Measurements from ENCODE around the gene HSD3B7. TPM values are rescaled to one million over a fixed set of nuclear protein-coding genes. Genes with fewer than 3 reads are reported as not detected.
"Not testable (repeated sequence)": the region's sequence is repeated elsewhere in the genome, so short reads cannot be mapped to it uniquely, and the experiment has no call there.

HSD3B7 gene
- total RNA-seq: 1 to 10 TPM; 1.6 to 2.2 TPM

GRCh38 chr16:30984669-30985400 is at the start of gene HSD3B7:
TSS of gene HSD3B7 (plus strand) at chr16:30985207. CDS start at chr16:30985659, 452 bp downstream.
- ChIA-PET POLR2A (interaction anchor here (1.0 kb wide), 1 partner anchor 157 kb away, joined by 3 read pairs; no protein-coding TSS in a partner anchor), CTCF (interaction anchor here (0.5 to 5.2 kb wide), 23 partner anchors 9 to 884 kb away, joined by 3 to 35 read pairs (median 3); no protein-coding TSS in a partner anchor)
- Mint-ChIP-seq H3K4me1 (peaks cover 3% of the 10 kb centered on the region), H3K4me3 (no peak within 1 kb of the TSS), H3K9me3 (ENCODE audit: low read depth) (no peaks in the 10 kb centered on the region), H3K27me3 (no peaks in the 10 kb centered on the region), H3K36me3 (ENCODE audit: low read depth) (peaks cover 18% of the 10 kb centered on the region), H3K27ac (peak within 1 kb of the TSS; percentile 31)
- intact Hi-C loops (cut with DNase I, micrococcal nuclease): loop anchor here (1.0 to 10.0 kb wide), 7 partner anchors 89 to 883 kb away; partner anchors contain the start of genes VKORC1 (in 1 of the 2), ZNF646 (in 1 of the 2) and ZNF668 (in 1 of the 2)
- DNase-seq (peak; percentile 91), ATAC-seq (peak; percentile 92)

DNA sequence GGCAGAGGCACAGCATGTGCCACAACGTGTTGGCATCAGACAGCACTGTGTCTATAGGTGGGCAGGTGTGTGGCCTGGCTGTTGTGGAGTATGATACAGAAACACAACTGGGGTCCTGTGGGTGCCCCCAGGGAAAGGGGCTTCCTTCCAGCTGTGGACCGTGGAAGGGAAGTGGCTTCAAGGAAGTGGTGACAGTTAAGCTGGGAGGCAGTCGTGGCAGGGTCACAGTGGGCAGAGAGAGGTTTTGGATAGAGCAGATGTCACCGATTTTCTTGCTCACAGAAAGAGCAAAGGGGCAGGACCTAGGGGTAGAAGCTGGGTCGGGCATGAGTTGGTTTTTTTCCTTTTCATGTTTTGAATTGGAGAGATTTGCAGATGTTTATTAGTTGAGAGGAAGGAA is 47.3 kb upstream of the HSD3B7 start:
- Mint-ChIP-seq H3K4me3 (no peak overlapping the region), H3K4me1 (peaks cover 27% of the 10 kb centered on the region), H3K36me3 (ENCODE audit: low read depth) (peaks cover 10% of the 10 kb centered on the region), H3K27me3 (no peaks in the 10 kb centered on the region), H3K27ac (peak overlapping the region; percentile 33), H3K9me3 (ENCODE audit: low read depth) (no peaks in the 10 kb centered on the region)
- ATAC-seq: no peak
- ChIA-PET CTCF (interaction anchor here (0.6 to 3.1 kb wide), 3 partner anchors 12 to 36 kb away, joined by 3 to 11 read pairs (median 5); no protein-coding TSS in a partner anchor), POLR2A (no interaction called here)
- DNase-seq: no peak
- intact Hi-C loops (cut with DNase I, micrococcal nuclease): no loop called here

GRCh38 chr16:30939571-30939970 is 45.4 kb upstream of the HSD3B7 start:
- CTCF ChIA-PET: interaction anchor here (0.6 to 0.7 kb wide), 2 partner anchors 140 to 221 kb away, joined by 3 read pairs; no protein-coding TSS in a partner anchor
- H3K27ac Mint-ChIP-seq, POLR2A ChIA-PET: not testable (repeated sequence)

GRCh38 chr16:30941600-30942425 is 43.2 kb upstream of the HSD3B7 start:
- peaks cover 19% of the 10 kb centered on the region for H3K4me1 Mint-ChIP-seq
- peak; percentile 94 for ATAC-seq
- CTCF ChIA-PET: interaction anchor here (0.5 to 3.5 kb wide), 27 partner anchors 8 to 927 kb away, joined by 3 to 34 read pairs (median 3); partner anchors contain the start of gene SETD1A

More at GRCh38 chr16:30939571-30939970, 45.4 kb upstream of the HSD3B7 start:
- intact Hi-C loops (cut with DNase I, micrococcal nuclease); ATAC-seq; H3K9me3 Mint-ChIP-seq (ENCODE audit: low read depth); H3K27me3 Mint-ChIP-seq; DNase-seq; H3K4me3 Mint-ChIP-seq: not testable (repeated sequence)
- Mint-ChIP-seq H3K36me3 (ENCODE audit: low read depth) (peaks cover 20% of the 10 kb centered on the region), H3K4me1 (peaks cover 28% of the 10 kb centered on the region)

GRCh38 chr16:30942426-30942806 is 42.6 kb upstream of the HSD3B7 start:
- peak overlapping the region; percentile 35 for H3K4me3 Mint-ChIP-seq
- ChIA-PET CTCF (interaction anchor here (0.5 to 3.5 kb wide), 21 partner anchors 8 to 435 kb away, joined by 3 to 34 read pairs (median 4); partner anchors contain the start of gene SETD1A), POLR2A (interaction anchor here (0.6 to 0.9 kb wide), 2 partner anchors 200 to 211 kb away, joined by 3 read pairs; no protein-coding TSS in a partner anchor)
- ATAC-seq (peak; percentile 66), DNase-seq (no peak)
- peak overlapping the region; percentile 72 for H3K27ac Mint-ChIP-seq
- H3K4me1 Mint-ChIP-seq: peaks cover 17% of the 10 kb centered on the region
- no peaks in the 10 kb centered on the region for H3K27me3 Mint-ChIP-seq
- intact Hi-C loops (cut with DNase I, micrococcal nuclease): loop anchor here (1.0 to 2.0 kb wide), 2 partner anchors 20 to 98 kb away; partner anchors contain the start of gene FBXL19 (in 1 of the 2)
- no peaks in the 10 kb centered on the region for H3K9me3 Mint-ChIP-seq (ENCODE audit: low read depth)
- peaks cover 15% of the 10 kb centered on the region for H3K36me3 Mint-ChIP-seq (ENCODE audit: low read depth)

More at GRCh38 chr16:30941600-30942425, 43.2 kb upstream of the HSD3B7 start:
- Mint-ChIP-seq H3K9me3 (ENCODE audit: low read depth) (no peaks in the 10 kb centered on the region), H3K27ac (peak overlapping the region; percentile 78), H3K4me3 (peak overlapping the region; percentile 35), H3K27me3 (no peaks in the 10 kb centered on the region), H3K36me3 (ENCODE audit: low read depth) (peaks cover 18% of the 10 kb centered on the region)
- intact Hi-C loops (cut with DNase I, micrococcal nuclease): loop anchor here (1.0 to 2.0 kb wide), 2 partner anchors 19 to 98 kb away; partner anchors contain the start of gene FBXL19 (in 1 of the 2)
- DNase-seq: peak; percentile 83
- POLR2A ChIA-PET: interaction anchor here (0.6 to 0.9 kb wide), 2 partner anchors 201 to 210 kb away, joined by 3 read pairs; no protein-coding TSS in a partner anchor

GRCh38 chr16:30944352-30944751 is 40.7 kb upstream of the HSD3B7 start:
- H3K9me3 Mint-ChIP-seq (ENCODE audit: low read depth): no peaks in the 10 kb centered on the region
- H3K27me3 Mint-ChIP-seq: no peaks in the 10 kb centered on the region
- no peak overlapping the region for H3K4me3 Mint-ChIP-seq
- DNase-seq: no peak
- H3K36me3 Mint-ChIP-seq (ENCODE audit: low read depth): peaks cover 15% of the 10 kb centered on the region
- intact Hi-C loops (cut with DNase I, micrococcal nuclease): no loop called here
- ChIA-PET CTCF (interaction anchor here (0.6 to 1.6 kb wide), 8 partner anchors 9 to 152 kb away, joined by 3 to 8 read pairs (median 3); no protein-coding TSS in a partner anchor), POLR2A (no interaction called here)
- no peak overlapping the region for H3K27ac Mint-ChIP-seq
- H3K4me1 Mint-ChIP-seq: peaks cover 20% of the 10 kb centered on the region
- no peak for ATAC-seq

DNA sequence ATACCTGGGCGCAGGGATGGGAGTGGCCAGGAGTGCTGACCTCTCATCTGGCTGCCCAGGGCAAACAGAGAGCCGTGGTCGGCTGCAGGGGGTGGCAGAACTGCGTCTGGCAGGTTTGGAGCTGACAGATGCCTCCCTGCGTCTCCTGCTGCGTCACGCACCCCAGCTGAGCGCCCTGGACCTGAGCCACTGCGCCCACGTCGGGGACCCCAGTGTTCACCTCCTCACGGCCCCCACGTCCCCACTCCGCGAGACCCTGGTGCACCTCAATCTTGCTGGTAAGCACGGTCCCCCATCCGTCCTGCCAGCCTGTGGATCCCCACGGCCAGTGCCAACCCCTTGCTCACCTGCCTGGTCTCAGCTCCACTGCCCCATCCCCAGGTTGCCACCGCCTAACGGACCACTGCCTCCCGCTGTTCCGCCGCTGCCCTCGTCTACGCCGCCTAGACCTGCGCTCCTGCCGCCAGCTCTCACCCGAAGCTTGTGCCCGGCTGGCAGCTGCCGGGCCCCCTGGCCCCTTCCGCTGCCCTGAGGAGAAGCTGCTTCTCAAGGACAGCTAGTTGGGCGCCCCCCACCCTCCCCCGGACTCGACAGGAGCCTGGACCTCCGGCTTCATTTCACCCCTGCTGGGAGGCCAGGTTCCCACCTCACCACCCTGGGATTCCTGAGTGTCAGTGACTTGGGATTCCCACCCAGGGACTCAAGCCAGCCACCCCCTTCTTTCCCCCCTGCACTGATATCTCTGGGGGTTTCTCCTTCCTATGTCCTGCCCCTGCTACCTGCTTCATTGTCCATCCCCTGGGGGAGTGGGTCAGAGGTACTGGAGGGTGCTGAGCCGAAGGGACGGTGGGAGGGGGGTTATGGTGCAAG is 38.1 kb upstream of the HSD3B7 start:
- intact Hi-C loops (cut with DNase I, micrococcal nuclease): no loop called here
- no peak overlapping the region for H3K4me3 Mint-ChIP-seq

DNA sequence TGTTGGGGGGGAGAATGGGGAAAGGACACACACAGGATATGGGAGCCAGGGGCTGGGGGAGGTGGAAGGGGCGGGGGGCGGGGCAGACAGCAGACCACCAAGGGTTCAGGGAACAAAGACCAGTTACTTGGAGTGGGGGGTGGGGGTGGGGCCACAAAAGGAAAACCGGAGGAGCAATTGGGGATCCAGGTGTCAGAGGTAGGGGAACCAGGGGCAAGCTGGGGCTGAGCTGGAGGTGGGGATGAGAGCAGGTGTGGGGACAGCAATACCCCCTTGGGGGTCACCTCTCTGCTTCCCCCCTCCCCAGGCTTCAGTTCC is 37.5 kb upstream of the HSD3B7 start:
- H3K27me3 Mint-ChIP-seq: no peaks in the 10 kb centered on the region
- ChIA-PET POLR2A (interaction anchor here (0.6 kb wide), 2 partner anchors 171 to 235 kb away, joined by 3 to 5 read pairs; no protein-coding TSS in a partner anchor), CTCF (interaction anchor here (1.2 kb wide), 1 partner anchor 21 kb away, joined by 3 read pairs; no protein-coding TSS in a partner anchor)
- no peaks in the 10 kb centered on the region for H3K9me3 Mint-ChIP-seq (ENCODE audit: low read depth)
- peaks cover 15% of the 10 kb centered on the region for H3K36me3 Mint-ChIP-seq (ENCODE audit: low read depth)
- intact Hi-C loops (cut with DNase I, micrococcal nuclease): no loop called here
- no peak overlapping the region for H3K4me3 Mint-ChIP-seq
- H3K27ac Mint-ChIP-seq: no peak overlapping the region
- ATAC-seq (no peak), DNase-seq (no peak)
- peaks cover 19% of the 10 kb centered on the region for H3K4me1 Mint-ChIP-seq

More for the DNA sequence above, 38.1 kb upstream of the HSD3B7 start:
- Mint-ChIP-seq H3K27ac (no peak overlapping the region), H3K36me3 (ENCODE audit: low read depth) (peaks cover 15% of the 10 kb centered on the region), H3K4me1 (peaks cover 25% of the 10 kb centered on the region), H3K9me3 (ENCODE audit: low read depth) (no peaks in the 10 kb centered on the region), H3K27me3 (no peaks in the 10 kb centered on the region)
- DNase-seq (no peak), ATAC-seq (no peak)
- POLR2A ChIA-PET: interaction anchor here (0.6 kb wide), 1 partner anchor 235 kb away, joined by 5 read pairs; no protein-coding TSS in a partner anchor
- CTCF ChIA-PET: interaction anchor here (0.6 to 1.2 kb wide), 2 partner anchors 18 to 20 kb away, joined by 3 read pairs; no protein-coding TSS in a partner anchor

DNA sequence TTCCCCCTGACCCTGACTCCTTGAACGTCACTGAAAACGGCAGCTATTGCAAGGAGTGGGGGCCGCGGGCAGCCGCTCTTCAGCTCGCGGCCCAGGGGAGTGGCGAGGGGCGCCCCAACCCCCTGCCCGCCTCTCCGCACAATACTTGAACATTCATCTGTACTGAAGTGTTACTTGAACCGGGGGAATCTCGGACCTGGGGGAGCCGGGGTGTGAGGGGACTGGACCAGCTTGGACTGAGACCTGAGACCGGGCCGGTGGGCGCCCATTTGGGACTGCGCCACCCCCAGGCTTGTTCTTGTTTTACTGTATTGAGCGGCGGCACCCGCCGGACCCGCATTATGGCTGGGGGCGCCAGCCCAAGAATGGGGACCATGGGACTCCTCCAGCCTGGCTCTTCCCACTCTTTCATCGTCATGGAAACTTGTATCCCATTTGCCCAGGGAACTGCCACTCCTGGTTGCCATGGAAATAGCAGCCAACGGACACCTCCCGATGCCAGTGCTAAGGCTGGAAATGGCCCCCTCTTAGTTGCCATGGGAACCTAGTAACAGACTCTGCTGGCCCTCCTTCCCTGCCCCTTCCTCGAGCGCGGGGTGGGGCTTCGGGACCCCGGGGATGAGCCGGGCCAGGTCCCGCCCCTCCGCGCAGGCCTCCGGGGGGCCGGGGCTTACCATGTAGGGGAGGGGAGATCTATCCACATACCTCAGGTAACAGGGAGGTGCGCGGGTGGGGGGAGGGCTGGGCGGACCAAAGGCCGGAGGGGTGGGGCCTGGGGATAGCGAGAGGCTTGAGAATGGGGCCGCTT is 36.9 kb upstream of the HSD3B7 start:
- ChIA-PET CTCF (interaction anchor here (1.2 kb wide), 1 partner anchor 21 kb away, joined by 3 read pairs; no protein-coding TSS in a partner anchor), POLR2A (interaction anchor here (0.6 kb wide), 1 partner anchor 170 kb away, joined by 3 read pairs; no protein-coding TSS in a partner anchor)
- Mint-ChIP-seq H3K4me3 (peak overlapping the region; percentile 81), H3K36me3 (ENCODE audit: low read depth) (peaks cover 13% of the 10 kb centered on the region), H3K27me3 (no peaks in the 10 kb centered on the region), H3K4me1 (peaks cover 14% of the 10 kb centered on the region), H3K27ac (no peak overlapping the region), H3K9me3 (ENCODE audit: low read depth) (no peaks in the 10 kb centered on the region)
- ATAC-seq (no peak), DNase-seq (peak; percentile 30)
- intact Hi-C loops (cut with DNase I, micrococcal nuclease): no loop called here
